NCI-H1417 (cell line): Measurements from ENCODE around the gene LGI4.
"Not testable (repeated sequence)": the region's sequence is repeated elsewhere in the genome, so short reads cannot be mapped to it uniquely, and the experiment has no call there.

ENCODE experiments used
- DNase-seq, 3 experiments: peaks; one replicate each; lab custom pipeline; 2025; lab: John Stamatoyannopoulos, UW

The LGI4 gene

DNA sequence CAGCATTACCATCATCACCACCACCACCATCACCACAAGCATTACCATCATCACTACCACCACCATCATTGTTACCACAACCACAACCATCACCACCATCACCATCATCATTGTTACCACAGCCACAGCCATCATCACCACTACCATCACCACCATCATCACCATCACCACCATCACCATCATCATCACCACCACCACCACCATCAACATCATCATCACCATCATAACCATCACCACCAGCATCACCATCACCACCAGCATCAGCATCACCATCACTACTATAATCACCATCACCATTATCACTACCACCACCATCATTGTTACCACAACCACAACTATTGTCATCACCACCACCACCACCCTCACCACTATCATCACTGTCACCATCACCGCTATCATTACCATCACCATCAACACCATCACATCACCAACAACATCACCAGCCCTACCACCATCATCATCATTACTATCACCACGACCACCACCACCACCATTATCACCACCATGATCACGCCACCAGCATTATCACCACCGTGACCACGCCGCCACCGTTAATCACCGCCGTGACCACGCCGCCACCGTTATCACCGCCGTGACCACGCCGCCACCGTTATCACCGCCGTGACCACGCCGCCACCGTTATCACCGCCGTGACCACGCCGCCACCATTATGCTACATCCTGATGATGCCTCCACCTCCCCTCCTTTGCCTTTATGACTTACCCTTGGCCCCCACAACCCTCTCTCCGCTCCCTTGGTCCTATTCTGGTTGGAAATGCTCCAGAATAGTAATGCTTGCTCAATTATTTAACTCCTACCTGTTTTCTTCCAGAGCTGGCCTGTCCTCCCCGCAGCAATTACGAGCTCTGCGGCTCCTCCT is 29.2 kb downstream of the LGI4 start:
- DNase-seq, result no peak

DNA sequence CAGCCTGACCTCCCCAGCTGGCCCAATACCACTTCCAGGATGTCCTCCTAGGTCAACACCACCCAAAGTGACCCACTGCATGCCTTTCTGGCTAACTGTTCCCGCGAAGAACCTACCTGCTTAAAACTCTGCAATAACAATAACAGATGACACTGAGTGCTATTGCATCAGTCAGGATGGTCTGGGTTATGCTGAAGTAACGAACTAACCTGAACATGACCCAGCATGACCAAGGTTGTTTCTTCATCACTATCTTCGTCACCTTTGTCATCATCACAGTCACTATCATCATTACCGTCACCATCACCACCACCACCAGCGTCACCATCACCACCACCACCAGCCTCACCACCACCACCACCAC is 29.8 kb downstream of the LGI4 start:
- DNase-seq, result no peak

DNA sequence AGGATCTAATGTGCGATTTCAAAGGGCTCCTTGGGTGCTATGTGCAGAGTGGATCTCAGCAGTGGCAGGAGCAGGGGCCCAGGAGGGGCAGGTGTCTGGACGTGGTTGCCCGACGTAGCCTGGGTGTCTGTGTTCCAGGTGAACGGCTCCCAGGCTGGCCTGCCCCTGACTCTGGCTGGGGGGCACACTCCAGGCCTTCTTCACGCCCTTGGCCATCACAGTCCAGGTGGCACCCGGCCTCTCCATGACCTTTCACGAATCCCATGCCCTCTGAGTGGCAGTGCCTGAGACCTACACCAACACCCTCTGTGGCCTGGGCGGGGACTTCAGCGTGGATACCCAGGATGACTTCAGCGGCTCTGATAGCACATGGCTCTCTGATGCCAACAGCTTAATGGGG is 30.5 kb downstream of the LGI4 start:
- no peak for DNase-seq

DNA sequence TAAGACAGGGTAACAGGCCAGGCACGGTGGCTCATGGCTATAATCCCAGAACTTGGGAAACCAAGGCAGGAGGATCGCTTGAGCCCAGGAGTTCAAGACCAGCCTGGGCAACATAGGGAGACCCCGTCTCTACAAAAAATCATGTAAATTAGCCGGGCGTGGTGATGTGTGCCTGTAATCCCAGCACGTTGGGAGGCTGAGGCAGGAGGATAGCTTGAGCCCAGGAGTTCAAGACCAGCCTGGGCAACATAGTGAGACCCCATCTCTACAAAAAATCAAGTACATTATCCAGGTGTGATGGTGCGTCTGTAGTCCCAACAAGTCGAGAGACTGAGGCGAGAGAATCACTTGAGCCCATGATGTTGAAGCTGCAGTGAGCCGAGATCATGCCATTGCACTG is 31.2 kb downstream of the LGI4 start:
- DNase-seq, result not testable (repeated sequence)

DNA sequence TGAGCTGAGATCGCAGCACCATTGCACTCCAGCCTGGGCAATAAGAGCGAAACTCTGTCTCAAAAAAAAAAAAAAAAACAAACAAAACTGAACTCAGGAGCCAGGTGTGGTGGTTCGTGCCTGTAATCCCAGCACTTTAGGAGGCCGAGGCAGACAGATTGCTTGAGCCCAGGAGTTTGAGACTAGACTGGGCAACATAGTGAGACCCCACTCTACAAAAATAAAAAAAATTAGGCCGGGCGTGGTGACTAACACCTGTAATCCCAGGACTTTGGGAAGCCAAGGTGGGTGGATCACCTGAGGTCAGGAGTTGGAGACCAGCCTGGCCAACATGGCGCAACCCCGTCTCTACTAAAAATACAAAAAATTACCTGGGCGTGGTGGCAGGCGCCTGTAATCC is 32.9 kb downstream of the LGI4 start:
- DNase-seq, result not testable (repeated sequence)

DNA sequence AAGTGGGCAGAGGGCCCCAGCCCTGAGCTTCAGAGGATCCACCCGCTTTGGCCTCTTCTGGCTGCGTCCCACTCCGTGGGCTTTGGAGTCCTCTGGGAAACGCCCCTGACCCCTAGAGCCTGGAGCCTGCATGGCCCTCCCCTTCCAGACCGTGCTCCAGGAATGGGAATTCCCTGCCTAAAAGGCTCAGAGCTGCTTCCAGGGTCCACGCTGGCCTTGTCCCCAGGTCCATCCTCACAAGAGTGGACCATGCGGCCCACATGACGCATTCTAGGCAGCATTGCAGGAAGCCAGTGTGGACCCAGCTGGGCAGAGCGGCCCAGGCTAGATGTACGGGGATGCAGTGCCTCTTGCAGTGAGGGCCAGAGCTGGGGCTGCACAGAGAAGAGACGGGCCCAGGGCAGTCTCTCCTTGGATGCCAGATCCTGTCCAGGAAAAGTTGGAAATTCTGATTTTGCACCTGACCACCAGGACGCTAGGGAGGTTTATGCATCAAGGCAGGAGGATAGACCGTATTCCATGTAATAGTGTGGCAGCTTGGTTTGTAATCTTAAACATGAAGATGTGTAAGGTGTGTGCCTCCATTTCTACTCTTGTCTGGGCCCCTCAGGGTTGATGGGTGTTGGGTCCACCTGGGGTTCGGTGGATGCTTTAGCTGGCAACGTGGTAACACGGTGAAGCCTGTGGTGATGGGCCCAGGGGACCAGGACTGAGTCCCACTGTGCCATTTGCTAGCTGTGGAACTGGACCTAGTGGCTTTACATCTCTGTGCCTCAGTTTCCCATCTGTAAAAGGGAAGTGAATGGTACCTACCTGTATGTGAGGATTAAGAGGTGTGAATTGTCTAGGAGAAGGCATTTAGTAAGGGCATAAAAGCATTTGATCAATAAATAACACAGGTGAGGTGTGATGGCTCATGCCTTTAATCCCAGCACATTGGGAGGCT is 34.0 kb downstream of the LGI4 start:
- no peak for DNase-seq

DNA sequence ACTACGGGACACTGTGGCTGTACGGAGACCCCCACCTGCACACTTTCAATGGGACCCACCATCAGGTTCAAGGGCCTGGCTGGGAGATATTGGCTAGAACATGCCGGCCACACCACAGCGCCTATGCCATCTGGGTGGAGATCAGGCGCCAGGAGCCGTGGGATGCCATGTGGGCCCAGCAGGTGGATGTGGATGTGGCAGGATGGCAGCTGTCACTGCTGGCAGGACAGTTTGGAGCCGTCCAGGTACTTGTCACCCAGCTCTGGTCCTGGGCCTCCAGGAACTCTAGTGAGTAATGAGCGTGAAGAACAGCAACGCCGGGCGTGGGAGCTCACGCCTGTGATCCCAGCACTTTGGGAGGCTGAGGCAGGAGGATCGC is 35.0 kb downstream of the LGI4 start:
- DNase-seq, result no peak

DNA sequence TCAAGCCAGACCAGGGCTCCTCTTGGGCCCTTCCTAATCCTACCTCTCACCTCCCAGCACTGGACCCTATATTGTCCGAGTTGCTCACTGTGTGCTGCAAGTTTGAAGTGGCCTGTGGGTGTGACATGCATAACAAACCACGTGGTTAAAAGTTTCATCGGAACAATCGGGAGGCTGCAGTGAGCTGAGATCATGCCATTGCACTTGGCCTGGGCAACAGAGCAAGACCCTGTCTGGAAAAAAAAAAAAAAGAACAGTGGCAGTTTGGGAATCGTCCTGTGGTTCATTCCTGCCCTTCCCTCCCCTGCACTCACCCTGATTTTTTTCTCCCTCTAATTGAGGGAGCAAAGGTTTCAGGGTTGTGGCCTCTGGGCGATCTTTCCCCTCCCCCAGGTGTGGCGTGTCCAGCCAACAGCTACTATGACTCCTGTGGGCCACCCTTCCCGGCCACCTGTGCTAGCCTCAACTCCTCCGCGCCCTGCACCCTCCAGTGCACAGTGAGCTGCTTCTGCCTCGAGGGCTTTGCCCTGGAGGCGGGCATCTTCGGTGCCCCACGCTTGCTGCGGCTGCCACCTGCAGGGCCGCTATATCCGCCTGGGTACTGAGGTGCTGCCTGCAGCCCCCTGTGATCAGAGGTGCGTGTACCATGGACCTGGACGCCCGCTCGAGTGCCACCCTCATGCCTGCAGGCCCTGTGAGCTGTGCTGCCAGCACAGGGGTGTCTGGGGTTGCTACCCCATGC is 35.5 kb downstream of the LGI4 start:
- DNase-seq, result no peak

DNA sequence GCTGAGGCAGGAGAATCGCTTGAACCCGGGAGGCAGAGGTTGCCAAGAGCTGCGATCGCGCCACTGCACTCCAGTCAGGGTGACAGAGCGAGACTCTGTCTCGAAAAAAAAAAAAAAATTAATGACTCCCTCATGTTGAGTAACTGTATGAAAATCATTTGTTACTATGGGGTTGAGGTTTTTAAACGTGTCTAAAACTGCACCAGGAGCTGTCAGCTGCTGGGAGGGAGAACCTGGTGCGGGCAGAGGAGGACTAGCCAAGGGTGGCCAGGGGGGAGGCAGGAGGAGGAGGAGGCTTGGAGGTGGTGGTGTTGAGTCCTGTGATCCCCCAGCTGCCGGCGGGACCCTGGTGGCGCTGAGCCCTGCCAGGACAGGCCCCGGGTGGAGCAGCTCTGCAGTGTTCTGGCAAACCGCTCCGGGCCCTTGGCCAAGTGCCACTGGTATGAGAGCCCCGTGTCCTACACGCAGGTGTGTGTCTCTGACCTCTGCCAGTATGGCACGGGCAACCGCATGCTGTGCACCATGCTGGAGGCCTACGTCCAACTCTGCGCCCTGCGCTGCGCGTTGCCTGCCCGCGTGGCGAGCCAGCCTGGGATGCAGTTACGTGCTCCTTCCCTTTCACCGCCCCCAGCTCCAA is 36.3 kb downstream of the LGI4 start:
- no peak for DNase-seq

DNA sequence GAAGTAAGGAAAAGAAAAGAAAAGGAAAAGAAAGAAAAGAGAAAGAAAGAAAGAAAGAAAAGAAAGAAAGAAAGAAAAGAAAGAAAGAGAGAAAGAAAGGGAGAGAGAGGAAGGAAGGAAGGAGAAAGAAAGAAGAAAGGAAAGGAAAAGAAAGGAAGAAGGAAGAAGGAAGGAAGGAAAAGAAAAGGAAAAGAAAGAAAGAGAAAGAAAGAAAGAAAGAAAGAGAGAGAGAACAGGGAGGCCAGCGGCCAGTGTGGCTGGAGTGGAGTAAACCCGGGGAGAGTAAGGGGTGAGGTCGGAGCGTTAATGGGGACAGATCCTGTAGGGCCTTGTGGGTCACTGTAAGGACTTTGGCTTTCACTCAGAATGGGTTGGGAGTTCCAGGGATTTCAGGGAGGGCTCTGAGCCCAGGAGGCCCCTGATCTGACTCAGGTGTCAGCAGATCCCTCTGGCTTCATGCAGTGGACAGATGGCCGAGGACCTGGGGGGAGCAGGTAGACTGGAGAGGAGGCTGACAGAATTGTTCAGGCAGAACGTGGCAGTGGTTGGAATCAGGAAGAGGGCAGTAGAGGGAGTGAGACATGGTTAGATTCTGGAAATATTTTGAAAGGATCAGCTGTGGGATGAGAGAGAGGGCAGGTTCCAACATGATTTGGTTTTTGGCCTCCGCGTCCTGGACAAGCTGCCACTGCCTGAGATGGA is 39.0 kb downstream of the LGI4 start:
- DNase-seq, result no peak

DNA sequence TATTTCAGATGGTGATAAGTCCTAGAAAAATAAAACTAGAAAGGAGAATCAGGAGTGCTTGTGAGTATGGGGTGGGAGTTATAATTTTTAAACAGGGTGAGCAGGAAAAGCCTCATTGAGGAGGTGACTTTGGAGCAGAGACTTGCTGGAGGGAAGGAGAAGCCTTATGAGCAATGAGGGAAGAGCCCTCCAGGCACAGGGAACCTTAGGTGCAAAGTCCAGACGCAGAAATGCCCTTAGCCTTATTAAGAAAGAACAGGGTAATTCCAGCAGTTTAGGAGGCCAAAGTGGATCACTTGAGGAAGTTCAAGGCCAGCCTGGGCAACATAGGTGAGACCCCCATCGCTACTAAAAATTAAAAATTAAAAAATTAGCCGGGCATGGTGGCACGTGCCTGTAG is 40.2 kb downstream of the LGI4 start:
- DNase-seq, result no peak

DNA sequence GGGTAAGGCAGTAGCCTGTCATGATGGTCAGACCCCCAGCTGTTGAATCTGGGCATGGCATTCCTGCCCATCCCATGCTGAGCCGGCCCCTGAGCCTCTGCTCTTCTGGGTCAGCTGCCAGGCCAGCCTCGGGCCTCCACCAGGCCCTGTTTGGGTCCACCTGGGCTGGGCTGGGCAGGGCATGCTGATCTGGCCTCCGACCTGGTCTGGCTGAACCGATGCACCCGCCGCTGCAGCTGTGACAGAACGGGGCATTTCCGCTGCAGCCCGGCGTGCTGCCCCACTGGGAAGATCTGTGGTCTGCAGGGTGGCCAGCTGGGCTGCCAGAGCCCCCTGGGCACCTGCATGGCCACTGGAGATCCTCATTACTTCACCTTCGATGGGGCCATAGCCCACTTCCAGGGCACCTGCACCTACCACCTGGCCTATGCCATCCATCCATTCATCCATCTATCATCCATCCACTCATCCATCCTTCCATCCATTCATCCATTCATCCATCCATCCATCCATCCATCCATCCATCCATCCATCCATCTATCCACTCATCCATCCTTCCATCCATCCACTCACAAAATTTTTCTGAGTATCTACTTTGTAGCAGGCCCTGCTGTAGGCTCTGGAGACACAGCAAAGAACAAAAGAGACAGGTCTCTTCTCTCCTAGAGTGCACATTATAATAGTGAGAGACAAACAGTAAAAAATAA is 40.8 kb downstream of the LGI4 start:
- no peak for DNase-seq

DNA sequence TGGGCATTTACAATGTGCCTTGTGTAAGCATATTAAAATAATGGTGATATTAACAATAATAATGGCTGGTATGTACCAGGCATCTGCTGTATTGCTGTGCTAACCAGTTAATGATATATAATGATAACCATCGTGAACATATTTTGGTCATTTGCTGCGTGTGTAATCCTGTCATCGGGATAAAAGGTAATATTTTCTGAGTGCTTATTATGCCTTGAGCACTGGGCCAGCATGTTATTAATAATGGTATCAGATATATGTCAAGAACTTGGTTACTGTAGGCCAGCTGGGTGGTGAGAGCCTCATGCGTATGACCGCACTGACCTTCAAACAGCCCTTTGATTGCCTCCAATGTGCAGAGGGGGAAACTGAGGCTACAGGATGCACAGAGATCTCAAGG is 41.4 kb downstream of the LGI4 start:
- DNase-seq, result peak in 2 of 3 experiments; percentile 2 to 60

DNA sequence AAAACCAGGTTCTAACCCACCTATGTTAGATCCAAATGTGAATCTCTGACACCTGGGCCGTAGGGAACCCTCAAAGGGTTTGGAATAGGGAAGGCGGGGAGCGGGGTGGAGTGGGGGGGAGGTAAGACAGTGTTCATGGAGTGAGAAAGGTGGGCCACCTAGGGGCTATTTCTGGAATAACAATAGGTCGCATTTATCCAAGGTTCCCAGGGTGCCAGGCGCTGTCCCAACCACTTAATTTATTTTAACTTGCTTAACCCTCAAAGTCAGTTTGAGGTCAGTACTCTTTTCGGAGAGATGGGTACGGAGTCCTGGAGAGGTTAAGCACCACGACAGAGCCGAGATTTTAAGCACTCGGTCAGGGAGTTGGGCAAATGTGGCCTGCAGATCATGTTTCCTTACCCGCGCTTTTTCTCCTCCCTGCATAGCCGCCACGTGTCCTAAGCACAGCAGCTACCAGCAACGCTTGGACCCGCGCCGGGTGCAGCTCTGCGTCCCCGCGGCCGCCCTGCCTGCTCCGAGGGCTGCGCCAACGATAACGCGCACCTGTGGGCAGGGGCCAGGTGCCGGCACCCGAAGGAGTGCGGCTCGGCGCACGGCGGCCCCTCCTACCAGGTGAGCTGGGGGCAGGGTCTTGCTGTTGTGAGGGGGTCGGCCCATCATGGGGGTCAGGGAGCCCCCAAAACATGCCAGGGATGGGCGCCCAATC is 44.2 kb downstream of the LGI4 start:
- DNase-seq, result peak in 2 of 3 experiments; percentile 77 to 88

DNA sequence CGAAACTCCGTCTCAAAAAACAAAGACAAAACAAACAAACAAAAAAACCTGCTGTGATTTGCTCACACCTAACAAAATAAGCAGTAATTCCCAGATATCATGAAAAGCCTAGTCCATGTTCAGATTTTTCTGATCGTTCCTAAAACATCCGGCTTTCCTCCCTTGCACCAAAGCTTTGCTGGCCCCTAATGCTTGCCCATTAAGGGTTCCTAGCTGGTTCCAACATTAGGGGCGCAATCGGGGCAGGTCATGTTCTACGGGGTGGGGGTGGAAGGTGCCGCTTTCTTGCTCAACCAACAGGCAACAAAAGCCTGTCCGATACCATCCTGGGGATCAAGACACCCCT is 44.7 kb downstream of the LGI4 start:
- no peak for DNase-seq

DNA sequence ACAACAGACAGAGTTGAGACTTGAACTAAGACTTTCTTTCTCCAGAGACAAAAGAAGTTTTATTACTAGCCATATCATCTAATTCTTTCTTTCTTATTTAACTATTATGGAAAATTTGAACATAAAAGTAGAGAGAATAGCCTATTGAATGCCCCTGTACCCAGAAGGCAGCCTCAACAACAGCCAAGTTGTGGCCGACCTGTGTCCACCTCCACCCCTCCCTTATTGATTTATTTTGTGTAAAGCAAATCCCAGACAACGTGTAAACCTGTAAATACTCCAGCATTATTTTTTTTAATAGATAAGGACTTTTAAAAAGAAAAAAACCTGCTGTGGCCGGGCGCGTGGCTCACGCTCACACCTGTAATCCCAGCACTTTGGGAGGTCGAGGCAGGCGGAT is 45.3 kb downstream of the LGI4 start:
- no peak for DNase-seq

DNA sequence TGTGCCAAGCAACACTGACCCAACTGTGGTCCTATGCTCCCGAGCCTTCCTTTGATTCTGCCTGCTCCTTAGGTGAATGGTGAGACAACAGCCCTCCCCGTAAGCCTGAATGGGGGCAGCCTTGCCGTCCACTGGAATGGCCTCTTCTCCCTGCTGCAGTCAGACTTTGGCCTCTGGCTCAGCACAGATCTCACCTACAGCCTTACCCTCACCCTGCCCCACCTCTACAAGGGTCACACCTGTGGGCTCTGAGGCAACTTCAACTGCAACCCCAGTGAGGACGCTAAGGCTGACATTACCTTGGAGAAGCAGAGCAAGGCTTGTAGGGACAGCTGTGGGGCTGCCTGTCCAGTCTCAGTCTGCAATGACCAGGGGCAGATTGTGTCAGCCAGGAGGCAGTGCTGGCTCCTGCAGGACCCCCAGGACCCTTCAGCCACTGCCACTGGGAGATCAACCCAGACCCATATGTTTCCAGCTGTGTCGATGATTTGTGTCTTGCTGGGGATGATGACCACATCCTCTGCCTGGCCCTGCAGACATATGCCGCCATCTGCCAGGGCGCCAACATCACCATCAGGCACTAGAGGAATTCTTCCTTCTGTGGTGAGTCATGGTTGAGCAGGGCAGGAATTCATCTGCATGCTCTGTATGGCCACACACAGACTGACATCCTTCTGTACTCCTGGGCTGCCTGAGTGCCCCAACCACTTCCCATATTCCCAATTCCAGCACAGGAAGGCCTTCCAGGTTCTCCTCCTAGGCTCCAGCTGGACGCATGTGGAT is 46.5 kb downstream of the LGI4 start:
- no peak for DNase-seq

DNA sequence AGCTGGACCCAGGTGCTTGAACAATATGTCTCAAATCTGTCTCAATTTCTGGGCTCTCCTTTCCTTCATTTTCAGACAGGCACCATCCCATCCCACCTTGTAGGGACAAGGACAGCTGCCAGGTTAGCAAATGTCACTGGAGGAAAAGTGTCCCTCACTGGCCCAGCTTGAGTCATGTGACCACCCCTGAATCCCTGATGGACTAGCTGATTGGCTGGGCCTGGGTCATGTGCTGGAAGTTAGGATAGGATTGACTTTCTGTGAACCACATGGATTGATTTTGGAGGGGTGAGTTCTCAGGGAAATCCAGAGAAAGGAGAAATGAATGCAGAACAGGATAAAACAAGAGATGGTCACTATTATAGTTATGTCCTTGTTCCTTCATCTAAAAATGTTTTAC is 47.5 kb downstream of the LGI4 start:
- peak in 1 of 3 experiments; percentile 1 for DNase-seq

DNA sequence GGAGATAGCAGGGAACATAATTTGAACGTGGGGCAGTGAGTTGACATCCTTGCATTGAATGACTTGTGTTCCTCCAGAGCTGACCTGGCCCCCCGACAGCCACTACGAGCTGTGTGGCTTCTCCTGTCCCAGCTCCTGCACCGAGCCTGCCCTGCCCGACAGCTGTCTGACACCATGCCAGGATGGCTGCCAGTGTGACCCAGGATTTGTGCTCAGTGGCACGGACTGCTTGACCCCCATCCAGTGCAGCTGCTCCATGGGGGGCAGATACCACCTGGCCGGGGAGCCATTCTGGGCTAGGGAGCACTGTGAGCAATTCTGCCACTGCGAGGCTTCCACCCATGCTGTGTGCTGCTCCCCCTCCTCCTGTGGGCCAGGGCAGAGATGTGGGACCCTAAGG is 48.4 kb downstream of the LGI4 start:
- DNase-seq, result no peak
